ENCODE measurements around the gene CIAPIN1.

CIAPIN1 gene

DNA sequence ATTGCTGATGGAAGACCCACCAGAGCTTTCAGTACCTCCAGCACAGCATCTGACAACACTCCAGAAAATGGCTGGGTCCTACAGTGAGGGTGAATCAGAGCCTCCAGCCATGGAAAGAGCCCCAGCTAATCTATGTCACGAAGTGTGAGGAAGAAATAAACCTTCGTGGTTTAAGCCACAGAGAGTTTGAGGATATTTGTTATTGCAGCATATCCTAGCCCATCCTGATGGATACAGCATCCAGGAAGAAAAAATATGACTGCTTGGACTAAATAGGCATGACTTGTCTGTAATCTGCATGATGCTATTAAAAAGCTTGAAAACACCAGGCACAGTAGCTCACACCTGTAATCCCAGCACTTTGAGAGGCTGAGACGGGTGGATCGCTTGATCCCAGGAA is 55.9 kb downstream of the CIAPIN1 start:
- Mint-ChIP-seq H3K27ac (no peak overlapping the region), H3K27me3 (peaks cover 6% of the 10 kb centered on the region), H3K4me1 (ENCODE audit: low read depth) (peaks cover 4% of the 10 kb centered on the region), H3K4me3 (no peak overlapping the region), H3K9me3 (no peaks in the 10 kb centered on the region), H3K36me3 (ENCODE audit: low read depth) (no peaks in the 10 kb centered on the region)
- DNase-seq = no peak

DNA sequence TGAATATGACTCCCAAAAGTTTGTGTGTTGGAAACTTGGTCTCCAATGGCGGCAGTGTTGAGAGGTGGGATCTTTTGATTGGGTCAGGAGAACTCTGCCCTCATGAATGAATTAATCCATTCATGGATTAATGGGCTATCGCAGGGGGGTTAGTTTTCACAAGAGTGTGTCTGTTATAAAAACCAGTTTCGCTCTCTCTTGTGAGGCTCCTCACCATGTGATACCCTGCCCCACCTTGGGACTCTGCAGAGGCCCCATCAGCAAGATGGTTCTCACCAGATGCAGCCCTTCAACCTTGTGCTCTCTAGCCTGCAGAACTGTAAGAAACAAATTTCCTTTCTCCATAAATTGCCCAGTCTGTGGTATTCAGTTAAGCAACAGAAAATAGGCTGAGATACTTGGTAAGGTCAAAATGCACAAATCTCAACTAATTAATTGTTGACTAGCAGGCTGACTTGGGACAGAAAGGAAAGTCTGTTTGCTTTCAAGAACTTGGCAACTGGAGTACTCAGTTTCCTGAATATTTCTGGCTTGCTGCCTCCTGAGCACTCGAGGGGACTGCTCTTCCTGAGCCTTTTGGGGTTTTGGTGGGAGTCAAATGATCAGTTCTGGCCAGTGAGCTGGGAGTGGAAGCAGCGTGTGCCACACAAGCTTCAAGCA is 56.4 kb downstream of the CIAPIN1 start:
- no peaks in the 10 kb centered on the region for H3K36me3 Mint-ChIP-seq (ENCODE audit: low read depth)
- peaks cover 4% of the 10 kb centered on the region for H3K4me1 Mint-ChIP-seq (ENCODE audit: low read depth)
- no peaks in the 10 kb centered on the region for H3K9me3 Mint-ChIP-seq
- H3K27ac Mint-ChIP-seq = no peak overlapping the region
- no peak for DNase-seq
- H3K4me3 Mint-ChIP-seq = no peak overlapping the region
- H3K27me3 Mint-ChIP-seq = peaks cover 6% of the 10 kb centered on the region

DNA sequence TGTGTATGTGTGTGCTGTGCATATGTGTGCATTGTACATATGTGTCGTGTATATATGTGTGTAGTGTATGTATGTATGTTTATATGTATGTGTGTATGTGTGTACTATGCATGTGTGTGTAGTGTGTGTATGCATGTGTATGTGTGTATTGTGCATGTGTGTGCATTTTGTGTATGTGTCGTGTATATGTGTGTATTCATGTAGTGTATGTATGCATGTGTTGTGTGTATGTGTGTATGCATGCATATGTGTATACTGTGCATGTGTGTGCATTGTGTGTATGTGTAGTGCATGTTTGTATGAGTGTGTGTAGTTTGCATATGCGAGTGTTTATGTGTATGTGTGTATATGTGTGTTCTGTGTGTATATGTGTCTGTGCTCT is 58.1 kb downstream of the CIAPIN1 start:
- H3K36me3 Mint-ChIP-seq (ENCODE audit: low read depth) = no peaks in the 10 kb centered on the region
- H3K4me3 Mint-ChIP-seq = no peak overlapping the region
- no peaks in the 10 kb centered on the region for H3K9me3 Mint-ChIP-seq
- H3K4me1 Mint-ChIP-seq (ENCODE audit: low read depth) = peaks cover 4% of the 10 kb centered on the region
- DNase-seq = no peak
- H3K27me3 Mint-ChIP-seq = peaks cover 3% of the 10 kb centered on the region
- no peak overlapping the region for H3K27ac Mint-ChIP-seq

DNA sequence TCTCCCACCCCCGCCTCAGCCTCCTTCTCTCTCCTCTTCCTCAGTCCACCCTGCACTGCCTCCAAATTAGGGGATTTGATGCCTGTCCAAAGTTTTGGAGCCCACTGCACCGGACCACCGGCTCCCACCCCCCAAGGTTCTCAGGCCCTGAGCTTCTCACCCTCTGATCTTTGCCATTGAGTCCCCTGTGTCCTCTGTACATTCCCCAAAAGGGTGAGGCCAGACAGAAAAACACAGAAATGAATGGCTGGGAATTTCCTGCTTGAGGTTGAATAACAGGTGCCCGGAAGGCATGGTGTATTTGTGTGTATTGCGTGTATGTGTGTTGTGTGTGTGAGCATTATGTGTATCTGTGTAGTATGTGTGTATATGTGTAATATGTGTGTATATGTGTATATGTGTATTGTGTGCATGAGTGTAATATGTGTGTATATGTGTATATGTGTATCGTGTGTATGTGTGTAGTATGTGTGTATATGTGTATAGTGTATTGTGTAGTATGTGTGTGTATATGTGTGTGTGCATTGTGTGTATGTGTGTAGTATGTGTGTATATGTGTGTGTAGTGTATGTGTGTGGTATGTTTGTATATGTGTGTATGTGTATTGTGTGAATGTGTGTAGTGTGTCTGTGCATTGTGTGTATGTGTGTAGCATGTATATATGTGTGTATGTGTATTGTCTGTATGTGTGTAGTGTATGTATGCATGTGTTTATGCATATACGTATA is 58.7 kb downstream of the CIAPIN1 start:
- DNase-seq = no peak
- H3K27ac Mint-ChIP-seq = peak overlapping the region; percentile 65
- H3K36me3 Mint-ChIP-seq (ENCODE audit: low read depth) = no peaks in the 10 kb centered on the region
- peaks cover 4% of the 10 kb centered on the region for H3K4me1 Mint-ChIP-seq (ENCODE audit: low read depth)
- peaks cover 3% of the 10 kb centered on the region for H3K27me3 Mint-ChIP-seq
- H3K4me3 Mint-ChIP-seq = no peak overlapping the region
- H3K9me3 Mint-ChIP-seq = no peaks in the 10 kb centered on the region

DNA sequence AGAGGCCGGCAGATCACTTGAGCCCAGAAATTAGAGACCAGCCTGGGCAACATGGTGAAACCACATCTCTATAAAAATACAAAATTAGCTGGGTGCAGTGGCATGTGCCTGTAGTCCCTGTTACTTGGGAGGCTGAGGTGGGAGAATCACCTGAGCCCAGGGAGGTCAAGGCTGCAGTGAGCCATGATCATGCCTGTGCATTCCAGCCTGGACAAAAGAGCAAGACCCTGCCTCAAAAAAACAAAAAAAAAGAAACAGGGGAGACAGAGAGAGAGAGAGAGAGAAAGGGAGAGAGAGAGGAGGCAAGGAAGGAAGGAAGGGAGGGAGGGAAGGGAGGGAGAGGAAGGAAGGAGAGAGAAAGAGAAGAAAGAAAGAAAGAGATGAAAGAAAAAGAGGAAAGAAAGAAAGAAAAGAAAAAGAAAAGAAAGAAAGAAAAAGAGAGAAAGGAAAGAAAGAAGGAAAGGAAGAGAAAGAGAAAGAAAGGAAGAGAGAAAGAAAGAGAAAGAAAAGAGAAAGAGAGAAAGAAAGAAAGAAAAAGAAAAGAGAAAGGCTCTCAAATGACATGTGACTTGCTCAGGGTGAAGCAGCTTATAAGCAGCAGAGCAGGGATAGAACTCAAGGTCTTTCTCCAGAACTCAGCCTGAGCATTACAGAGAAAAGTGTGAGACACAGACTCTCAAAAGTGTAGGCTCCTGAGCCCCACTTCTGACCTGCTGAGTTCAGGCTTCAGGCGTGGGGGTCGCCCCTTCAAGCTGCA is 59.4 kb downstream of the CIAPIN1 start:
- Mint-ChIP-seq H3K27me3 (peaks cover 3% of the 10 kb centered on the region), H3K36me3 (ENCODE audit: low read depth) (no peaks in the 10 kb centered on the region), H3K4me3 (no peak overlapping the region), H3K9me3 (no peaks in the 10 kb centered on the region), H3K27ac (peak overlapping the region; percentile 29), H3K4me1 (ENCODE audit: low read depth) (peaks cover 4% of the 10 kb centered on the region)
- DNase-seq = no peak

DNA sequence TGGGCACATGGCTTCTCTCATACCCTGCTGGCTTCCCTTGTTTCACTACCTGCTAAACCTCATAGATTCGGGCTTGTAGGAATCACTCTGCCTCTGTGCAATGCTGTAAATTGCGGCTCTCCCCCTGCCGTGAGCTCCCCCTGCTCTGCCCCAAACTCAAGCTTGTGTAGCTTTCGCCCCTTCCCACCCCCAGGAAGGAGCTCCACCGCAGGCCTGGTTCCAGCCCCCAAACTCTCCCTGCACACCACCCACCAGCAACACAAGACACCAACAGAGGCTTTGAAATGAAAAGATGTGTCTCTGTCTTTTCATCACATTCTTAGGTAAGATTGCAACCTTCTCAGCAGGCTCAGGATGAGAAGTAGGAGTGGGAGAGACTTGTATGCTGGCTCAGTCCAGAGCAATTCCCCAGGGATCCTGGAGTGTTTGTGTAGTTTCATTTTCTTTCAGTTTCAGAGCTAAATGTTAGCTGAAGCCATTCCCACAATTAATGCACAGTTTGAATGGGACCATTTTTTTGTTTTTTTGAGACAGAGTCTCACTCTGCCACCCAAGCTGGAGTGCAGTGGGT is 60.7 kb downstream of the CIAPIN1 start:
- H3K4me3 Mint-ChIP-seq = no peak overlapping the region
- H3K27me3 Mint-ChIP-seq = no peaks in the 10 kb centered on the region
- DNase-seq = no peak
- no peaks in the 10 kb centered on the region for H3K9me3 Mint-ChIP-seq
- no peak overlapping the region for H3K27ac Mint-ChIP-seq
- H3K4me1 Mint-ChIP-seq (ENCODE audit: low read depth) = peaks cover 5% of the 10 kb centered on the region
- no peaks in the 10 kb centered on the region for H3K36me3 Mint-ChIP-seq (ENCODE audit: low read depth)

DNA sequence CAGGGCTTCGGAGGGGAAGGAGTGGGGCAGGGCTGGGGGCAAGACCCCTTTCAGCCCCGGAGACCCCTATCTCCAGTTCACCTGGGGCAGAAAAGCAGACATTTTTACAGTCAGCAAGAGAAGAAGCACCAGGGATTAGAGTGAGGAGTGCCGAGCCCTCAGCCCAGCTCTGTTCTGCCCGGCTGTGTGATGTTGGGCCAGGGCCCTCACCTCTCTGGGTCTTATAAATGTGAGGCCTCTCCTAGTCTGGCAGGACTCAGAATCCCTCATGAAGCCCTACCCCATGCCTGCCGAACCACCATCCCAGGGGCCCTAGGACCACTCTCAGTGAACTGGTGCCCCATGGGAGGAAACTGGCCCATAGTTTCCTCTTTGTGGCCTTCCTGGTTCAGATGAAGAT is 62.1 kb downstream of the CIAPIN1 start:
- Mint-ChIP-seq H3K9me3 (no peaks in the 10 kb centered on the region), H3K27ac (no peak overlapping the region), H3K36me3 (ENCODE audit: low read depth) (no peaks in the 10 kb centered on the region), H3K27me3 (no peaks in the 10 kb centered on the region), H3K4me3 (no peak overlapping the region), H3K4me1 (ENCODE audit: low read depth) (peaks cover 12% of the 10 kb centered on the region)
- no peak for DNase-seq

DNA sequence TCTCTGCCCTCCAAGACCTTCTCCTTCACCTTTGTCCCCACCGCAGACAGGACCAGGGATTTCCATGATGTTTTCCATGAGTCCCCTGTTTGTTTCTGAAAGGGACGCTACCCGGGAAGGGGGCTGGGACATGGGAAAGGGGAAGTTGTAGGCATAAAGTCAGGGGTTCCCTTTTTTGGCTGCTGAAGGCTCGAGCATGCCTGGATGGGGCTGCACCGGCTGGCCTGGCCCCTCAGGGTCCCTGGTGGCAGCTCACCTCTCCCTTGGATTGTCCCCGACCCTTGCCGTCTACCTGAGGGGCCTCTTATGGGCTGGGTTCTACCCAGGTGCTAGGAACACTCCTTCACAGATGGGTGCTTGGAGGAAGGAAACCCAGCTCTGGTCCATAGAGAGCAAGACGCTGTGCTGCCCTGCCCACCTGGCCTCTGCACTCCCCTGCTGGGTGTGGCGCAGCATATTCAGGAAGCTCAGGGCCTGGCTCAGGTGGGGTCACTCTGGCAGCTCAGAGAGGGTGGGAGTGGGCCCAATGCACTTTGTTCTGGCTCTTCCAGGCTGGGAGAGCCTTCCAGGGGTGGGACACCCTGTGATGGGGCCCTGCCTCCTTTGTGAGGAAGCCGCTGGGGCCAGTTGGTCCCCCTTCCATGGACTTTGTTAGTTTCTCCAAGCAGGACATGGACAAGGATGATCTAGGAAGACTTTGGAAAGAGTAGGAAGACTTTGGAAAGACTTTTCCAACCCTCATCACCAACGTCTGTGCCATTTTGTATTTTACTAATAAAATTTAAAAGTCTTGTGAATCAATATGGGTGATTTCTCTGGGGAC is 62.7 kb downstream of the CIAPIN1 start:
- no peak overlapping the region for H3K4me3 Mint-ChIP-seq
- DNase-seq = no peak

DNA sequence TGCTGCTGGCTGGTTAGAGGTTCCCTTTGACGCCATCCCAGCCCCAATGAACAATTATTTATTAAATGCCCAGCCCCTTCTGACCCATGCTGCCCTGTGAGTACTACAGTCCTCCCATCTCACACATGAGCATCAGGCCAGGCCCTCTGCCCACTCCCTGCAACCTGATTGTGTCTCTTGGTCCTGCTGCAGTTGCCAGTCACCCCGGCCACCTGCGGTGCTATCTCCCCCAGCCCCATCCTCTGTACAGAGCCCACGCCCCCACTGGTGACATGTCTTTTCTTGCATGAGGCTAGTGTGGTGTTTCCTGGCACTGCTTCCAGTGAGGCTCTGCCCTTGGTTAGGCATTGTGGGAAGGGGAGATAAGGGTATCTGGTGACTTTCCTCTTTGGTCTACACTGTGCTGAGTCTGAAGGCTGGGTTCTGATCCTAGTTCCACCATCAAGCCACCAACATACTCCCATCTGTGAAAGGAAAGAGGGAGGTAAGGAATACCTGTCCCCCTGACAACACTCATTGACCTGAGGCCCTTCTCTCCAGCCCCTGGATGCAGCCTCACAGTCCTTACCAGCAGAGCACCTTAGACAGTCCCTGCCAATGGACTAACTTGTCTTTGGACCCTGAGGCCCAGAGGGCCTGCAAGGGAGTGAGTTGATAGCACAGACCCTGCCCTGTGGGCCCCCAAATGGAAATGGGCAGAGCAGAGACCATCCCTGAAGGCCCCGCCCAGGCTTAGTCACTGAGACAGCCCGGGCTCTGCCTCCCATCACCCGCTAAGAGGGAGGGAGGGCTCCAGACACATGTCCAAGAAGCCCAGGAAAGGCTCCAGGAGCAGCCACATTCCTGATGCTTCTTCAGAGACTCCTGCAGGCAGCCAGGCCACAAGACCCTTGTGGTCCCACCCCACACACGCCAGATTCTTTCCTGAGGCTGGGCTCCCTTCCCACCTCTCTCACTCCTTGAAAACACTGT is 63.6 kb downstream of the CIAPIN1 start:
- Mint-ChIP-seq H3K27me3 (no peaks in the 10 kb centered on the region), H3K4me1 (ENCODE audit: low read depth) (peaks cover 12% of the 10 kb centered on the region)
- DNase-seq = no peak

More for the DNA sequence above, 62.7 kb downstream of the CIAPIN1 start:
- Mint-ChIP-seq H3K27me3 (no peaks in the 10 kb centered on the region), H3K36me3 (ENCODE audit: low read depth) (no peaks in the 10 kb centered on the region), H3K27ac (no peak overlapping the region), H3K9me3 (no peaks in the 10 kb centered on the region), H3K4me1 (ENCODE audit: low read depth) (peaks cover 12% of the 10 kb centered on the region)

DNA sequence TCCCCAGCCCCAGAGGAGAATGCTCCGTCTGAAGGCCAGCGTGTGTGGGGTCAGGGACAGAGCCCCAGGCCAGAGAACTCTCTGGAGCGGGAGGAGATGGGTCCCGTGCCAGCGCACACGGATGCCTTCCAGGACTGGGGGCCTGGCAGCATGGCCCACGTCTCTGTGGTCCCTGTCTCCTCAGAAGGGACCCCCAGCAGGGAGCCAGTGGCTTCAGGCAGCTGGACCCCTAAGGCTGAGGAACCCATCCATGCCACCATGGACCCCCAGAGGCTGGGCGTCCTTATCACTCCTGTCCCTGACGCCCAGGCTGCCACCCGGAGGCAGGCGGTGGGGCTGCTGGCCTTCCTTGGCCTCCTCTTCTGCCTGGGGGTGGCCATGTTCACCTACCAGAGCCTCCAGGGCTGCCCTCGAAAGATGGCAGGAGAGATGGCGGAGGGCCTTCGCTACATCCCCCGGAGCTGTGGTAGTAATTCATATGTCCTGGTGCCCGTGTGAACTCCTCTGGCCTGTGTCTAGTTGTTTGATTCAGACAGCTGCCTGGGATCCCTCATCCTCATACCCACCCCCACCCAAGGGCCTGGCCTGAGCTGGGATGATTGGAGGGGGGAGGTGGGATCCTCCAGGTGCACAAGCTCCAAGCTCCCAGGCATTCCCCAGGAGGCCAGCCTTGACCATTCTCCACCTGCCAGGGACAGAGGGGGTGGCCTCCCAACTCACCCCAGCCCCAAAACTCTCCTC is 64.5 kb downstream of the CIAPIN1 start:
- Mint-ChIP-seq H3K9me3 (no peaks in the 10 kb centered on the region), H3K4me1 (ENCODE audit: low read depth) (peaks cover 12% of the 10 kb centered on the region), H3K36me3 (ENCODE audit: low read depth) (no peaks in the 10 kb centered on the region), H3K4me3 (no peak overlapping the region), H3K27me3 (no peaks in the 10 kb centered on the region), H3K27ac (no peak overlapping the region)
- DNase-seq = no peak

More for the DNA sequence above, 63.6 kb downstream of the CIAPIN1 start:
- no peaks in the 10 kb centered on the region for H3K36me3 Mint-ChIP-seq (ENCODE audit: low read depth)
- H3K9me3 Mint-ChIP-seq = no peaks in the 10 kb centered on the region
- no peak overlapping the region for H3K27ac Mint-ChIP-seq
- no peak overlapping the region for H3K4me3 Mint-ChIP-seq

DNA sequence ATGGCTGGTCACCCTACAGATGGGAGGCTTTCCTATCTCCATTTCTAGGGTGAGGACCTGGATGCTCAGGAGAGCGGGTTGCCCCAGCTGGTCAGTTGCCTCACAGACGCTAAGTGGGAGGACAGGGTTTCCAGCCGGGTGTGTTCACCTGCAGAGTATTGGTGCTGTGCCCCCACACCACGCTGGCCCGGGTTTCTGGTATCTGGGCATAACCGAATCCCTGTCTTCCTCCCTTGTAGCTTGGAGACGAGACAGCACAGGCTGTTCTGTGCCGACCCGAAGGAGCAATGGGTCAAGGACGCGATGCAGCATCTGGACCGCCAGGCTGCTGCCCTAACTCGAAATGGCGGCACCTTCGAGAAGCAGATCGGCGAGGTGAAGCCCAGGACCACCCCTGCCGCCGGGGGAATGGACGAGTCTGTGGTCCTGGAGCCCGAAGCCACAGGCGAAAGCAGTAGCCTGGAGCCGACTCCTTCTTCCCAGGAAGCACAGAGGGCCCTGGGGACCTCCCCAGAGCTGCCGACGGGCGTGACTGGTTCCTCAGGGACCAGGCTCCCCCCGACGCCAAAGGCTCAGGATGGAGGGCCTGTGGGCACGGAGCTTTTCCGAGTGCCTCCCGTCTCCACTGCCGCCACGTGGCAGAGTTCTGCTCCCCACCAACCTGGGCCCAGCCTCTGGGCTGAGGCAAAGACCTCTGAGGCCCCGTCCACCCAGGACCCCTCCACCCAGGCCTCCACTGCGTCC is 65.2 kb downstream of the CIAPIN1 start:
- Mint-ChIP-seq H3K4me1 (ENCODE audit: low read depth) (peaks cover 19% of the 10 kb centered on the region), H3K4me3 (no peak overlapping the region), H3K27ac (no peak overlapping the region), H3K27me3 (no peaks in the 10 kb centered on the region), H3K9me3 (no peaks in the 10 kb centered on the region), H3K36me3 (ENCODE audit: low read depth) (no peaks in the 10 kb centered on the region)
- DNase-seq = no peak

DNA sequence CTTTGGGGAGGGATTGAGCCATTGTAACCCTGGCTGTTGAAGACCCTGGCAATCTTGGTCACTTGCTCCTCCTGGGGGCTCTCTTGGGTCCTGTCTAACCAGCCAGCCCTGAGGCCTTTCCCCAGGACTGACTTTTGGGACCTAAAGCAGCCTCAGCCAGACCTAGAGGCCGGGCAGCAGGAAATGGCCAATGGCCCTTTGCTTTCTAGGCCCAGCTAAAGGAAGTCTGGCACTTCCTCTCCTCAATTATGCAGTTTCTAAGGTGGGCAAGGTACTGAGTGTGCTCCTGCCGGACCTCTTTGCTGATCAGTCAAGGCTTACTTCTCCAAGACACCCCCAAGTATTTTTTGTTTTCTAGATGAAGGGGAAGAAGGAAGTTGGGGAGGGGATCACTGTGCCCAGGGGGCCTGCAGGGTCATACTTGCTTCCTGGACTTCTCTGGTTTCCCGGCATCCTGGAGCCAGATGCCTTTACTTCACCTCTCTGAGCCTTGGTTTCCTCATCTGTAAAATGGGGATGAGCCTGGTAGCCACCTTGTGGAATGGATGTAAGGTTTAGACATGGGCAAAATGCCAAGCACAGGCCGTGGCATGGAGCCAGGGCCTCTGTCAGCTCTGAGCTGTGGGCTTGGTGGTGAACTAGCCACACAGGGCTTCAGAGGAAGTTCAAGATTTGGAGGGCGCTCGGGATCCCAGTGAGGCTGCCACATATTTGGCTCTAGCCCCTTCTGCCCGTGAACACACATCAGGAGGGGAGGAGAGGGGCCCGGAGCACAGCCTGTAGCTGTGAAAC is 66.3 kb downstream of the CIAPIN1 start:
- H3K4me1 Mint-ChIP-seq (ENCODE audit: low read depth) = peaks cover 26% of the 10 kb centered on the region
- no peak overlapping the region for H3K27ac Mint-ChIP-seq
- no peaks in the 10 kb centered on the region for H3K36me3 Mint-ChIP-seq (ENCODE audit: low read depth)
- no peaks in the 10 kb centered on the region for H3K27me3 Mint-ChIP-seq
- H3K9me3 Mint-ChIP-seq = no peaks in the 10 kb centered on the region
- DNase-seq = no peak
- no peak overlapping the region for H3K4me3 Mint-ChIP-seq
